Activated B cell treated with CpG ODN at 0.5 μM for 24 hours (primary cell): Measurements from ENCODE around the gene MED16. TPM values are rescaled to one million over a fixed set of nuclear protein-coding genes. Genes with fewer than 3 reads are reported as not detected.
"Not testable (repeated sequence)": the region's sequence is repeated elsewhere in the genome, so short reads cannot be mapped to it uniquely, and the experiment has no call there.

Source experiments
- ATAC-seq: fragments of 200-7000 bp; cut with Tn5 transposase; one replicate; pipeline ENCODE4 v1.10.0; 2021; ENCODE audit warnings: low read depth, mild to moderate bottlenecking, moderate library complexity
- CTCF ChIA-PET: fragments of 350-600 bp; sonication (Branson Sonifier 250); formaldehyde crosslinking; loops from one replicate; lab custom pipeline; 2021; ENCODE audit warnings: antibody characterized with exemption; lab: Charles Lee
- POLR2A ChIA-PET: fragments of 350-600 bp; sonication (Branson Sonifier 250); formaldehyde crosslinking; loops from one replicate; lab custom pipeline; 2021; ENCODE audit warnings: antibody characterized with exemption; lab: Charles Lee
- DNase-seq: peaks from one replicate; pipeline ENCODE4 v3.0.0; 2022
- H3K27ac Mint-ChIP-seq: one replicate; pipeline ENCODE4 v1.8.0; 2020; ENCODE audit warnings: mixed read lengths
- H3K27me3 Mint-ChIP-seq: one replicate; pipeline ENCODE4 v1.8.0; 2021; ENCODE audit warnings: mixed read lengths
- H3K36me3 Mint-ChIP-seq: one replicate; pipeline ENCODE4 v1.8.0; 2021; ENCODE audit warnings: low read depth, mixed read lengths
- H3K4me1 Mint-ChIP-seq: one replicate; pipeline ENCODE4 v1.8.0; 2021; ENCODE audit warnings: mixed read lengths
- H3K4me3 Mint-ChIP-seq: one replicate; pipeline ENCODE4 v1.8.0; 2020; ENCODE audit warnings: mild to moderate bottlenecking, mixed read lengths
- H3K9me3 Mint-ChIP-seq: one replicate; pipeline ENCODE4 v1.8.0; 2020; ENCODE audit warnings: mixed read lengths
- intact Hi-C: fragments of 100-400 bp; cut with micrococcal nuclease; formaldehyde crosslinking; loops from one replicate; pipeline ENCODE4 v1.15.1; 2024
- total RNA-seq: library from RNA; stranded (reverse); gene quantifications from 2 replicates; pipeline ENCODE4 v1.2.3, GENCODE V29; 2022
- TF ChIP-seq, protein P1 (sequence below): fragments of 200-600 bp; IDR thresholded peaks from one replicate; pipeline ENCODE4 v1.8.0; 2022; ENCODE audit warnings: antibody characterized with exemption, mild to moderate bottlenecking

Gene MED16
- total RNA-seq, 1 donor from 2014 or later: 79.3 TPM

DNA sequence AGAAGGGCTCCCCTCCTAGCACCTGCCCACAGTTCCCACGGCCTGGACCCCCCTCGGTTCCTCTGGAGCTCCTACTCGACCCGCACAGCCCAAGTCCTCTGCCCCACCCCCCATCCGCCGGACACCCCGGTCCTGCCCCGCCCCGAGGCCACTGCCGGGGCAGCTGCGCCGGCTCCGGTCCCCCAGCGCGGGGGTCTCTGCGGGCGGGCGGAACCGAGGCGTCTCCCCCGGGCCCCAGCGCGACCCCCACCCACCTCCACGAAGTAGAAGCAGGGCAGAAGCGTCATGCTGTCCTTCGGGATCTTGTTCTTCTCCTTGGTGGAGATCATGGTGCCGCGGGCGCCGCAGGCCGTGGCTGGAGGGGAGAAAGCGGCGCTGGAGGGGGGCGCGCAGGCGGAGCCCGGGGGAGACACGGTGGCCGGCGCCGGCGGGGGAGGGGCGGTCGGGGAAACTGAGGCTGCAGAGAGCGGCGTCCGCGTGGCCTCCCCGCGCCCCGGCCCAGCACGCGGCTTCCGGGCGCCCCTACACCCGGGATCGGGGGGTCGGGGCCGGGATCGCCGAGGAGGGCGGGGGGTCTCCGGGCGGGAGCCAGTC is 71.7 kb downstream of the MED16 start:
- POLR2A ChIA-PET: no interaction called here
- H3K27me3 Mint-ChIP-seq: peaks cover 11% of the 10 kb centered on the region
- no peak overlapping the region for H3K4me3 Mint-ChIP-seq
- H3K27ac Mint-ChIP-seq: no peak overlapping the region
- ATAC-seq (no peak), DNase-seq (no peak)
- CTCF ChIA-PET: no interaction called here
- TF ChIP-seq, protein P1, sequence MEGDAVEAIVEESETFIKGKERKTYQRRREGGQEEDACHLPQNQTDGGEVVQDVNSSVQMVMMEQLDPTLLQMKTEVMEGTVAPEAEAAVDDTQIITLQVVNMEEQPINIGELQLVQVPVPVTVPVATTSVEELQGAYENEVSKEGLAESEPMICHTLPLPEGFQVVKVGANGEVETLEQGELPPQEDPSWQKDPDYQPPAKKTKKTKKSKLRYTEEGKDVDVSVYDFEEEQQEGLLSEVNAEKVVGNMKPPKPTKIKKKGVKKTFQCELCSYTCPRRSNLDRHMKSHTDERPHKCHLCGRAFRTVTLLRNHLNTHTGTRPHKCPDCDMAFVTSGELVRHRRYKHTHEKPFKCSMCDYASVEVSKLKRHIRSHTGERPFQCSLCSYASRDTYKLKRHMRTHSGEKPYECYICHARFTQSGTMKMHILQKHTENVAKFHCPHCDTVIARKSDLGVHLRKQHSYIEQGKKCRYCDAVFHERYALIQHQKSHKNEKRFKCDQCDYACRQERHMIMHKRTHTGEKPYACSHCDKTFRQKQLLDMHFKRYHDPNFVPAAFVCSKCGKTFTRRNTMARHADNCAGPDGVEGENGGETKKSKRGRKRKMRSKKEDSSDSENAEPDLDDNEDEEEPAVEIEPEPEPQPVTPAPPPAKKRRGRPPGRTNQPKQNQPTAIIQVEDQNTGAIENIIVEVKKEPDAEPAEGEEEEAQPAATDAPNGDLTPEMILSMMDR: no peak
- intact Hi-C loops: no loop called here
- H3K4me1 Mint-ChIP-seq: no peaks in the 10 kb centered on the region
- peaks cover 4% of the 10 kb centered on the region for H3K9me3 Mint-ChIP-seq
- H3K36me3 Mint-ChIP-seq: peaks cover 3% of the 10 kb centered on the region

DNA sequence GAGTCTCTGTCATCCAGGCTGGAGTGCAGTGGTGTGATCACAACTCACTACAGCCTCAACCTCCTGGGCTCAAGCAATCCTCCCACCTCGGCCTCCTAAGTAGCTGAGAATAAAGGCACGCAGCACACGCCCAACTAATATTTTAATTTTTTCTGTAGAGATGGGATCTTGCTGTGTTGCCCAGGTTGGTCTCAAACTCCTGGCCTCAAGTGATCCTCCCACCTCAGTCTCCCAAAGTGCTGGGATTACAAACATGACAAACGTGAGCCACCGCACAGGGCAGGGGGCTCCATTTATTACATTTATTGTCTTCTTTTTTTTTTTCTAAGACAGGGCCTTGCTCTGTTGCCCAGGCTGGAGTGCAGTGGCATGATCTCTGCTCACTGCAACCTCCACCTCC is 72.8 kb downstream of the MED16 start:
- H3K9me3 Mint-ChIP-seq, H3K4me3 Mint-ChIP-seq, intact Hi-C loops, H3K36me3 Mint-ChIP-seq, CTCF ChIA-PET, DNase-seq, POLR2A ChIA-PET, ATAC-seq, H3K27ac Mint-ChIP-seq, H3K4me1 Mint-ChIP-seq: not testable (repeated sequence)
- H3K27me3 Mint-ChIP-seq: peaks cover 11% of the 10 kb centered on the region

Other genes with a start within 250 kb of the MED16 start
- 75.9 and 82.7 TPM in 2 replicates for gene RNF126, start 230.0 kb downstream of the MED16 start, total RNA-seq
- 2.1 and 2.2 TPM in 2 replicates for gene FSTL3, start 216.8 kb downstream of the MED16 start, total RNA-seq
- gene PRSS57, start 197.7 kb downstream of the MED16 start, total RNA-seq: not detected in 2 replicates
- gene PALM, start 184.3 kb downstream of the MED16 start, total RNA-seq: not detected in 2 replicates
- not detected in 2 replicates for gene MISP, start 142.1 kb downstream of the MED16 start, total RNA-seq
- 404 and 417 TPM in 2 replicates for gene PTBP1, start 95.7 kb downstream of the MED16 start, total RNA-seq
- not detected in 2 replicates for gene PLPPR3, start 71.2 kb downstream of the MED16 start, total RNA-seq
- 0.20 and 1.3 TPM in 2 replicates for gene AZU1, start 65.3 kb downstream of the MED16 start, total RNA-seq
- not detected in 2 replicates for gene PRTN3, start 52.2 kb downstream of the MED16 start, total RNA-seq
- not detected in 2 replicates for gene ELANE, start 40.9 kb downstream of the MED16 start, total RNA-seq
- gene CFD, start 33.5 kb downstream of the MED16 start, total RNA-seq: 0.54 TPM in 1 of 2 replicates, not detected in the other
- not detected in 2 replicates for gene RNU6-9, start 297 bp upstream of the MED16 start, total RNA-seq
- 174 and 189 TPM in 2 replicates for gene R3HDM4, start 20.0 kb upstream of the MED16 start, total RNA-seq
- 0.49 TPM in 2 replicates for gene KISS1R, start 24.1 kb upstream of the MED16 start, total RNA-seq
- gene ARID3A, start 32.8 kb upstream of the MED16 start, total RNA-seq: 67.7 and 74.9 TPM in 2 replicates
- 66.5 and 84.7 TPM in 2 replicates for gene WDR18, start 91.2 kb upstream of the MED16 start, total RNA-seq
- 0.11 TPM in 1 of 2 replicates, not detected in the other for gene GRIN3B, start 107.2 kb upstream of the MED16 start, total RNA-seq
- gene TMEM259, start 127.9 kb upstream of the MED16 start, total RNA-seq: 223 and 257 TPM in 2 replicates
- not detected in 2 replicates for gene RNU6-2, start 128.3 kb upstream of the MED16 start, total RNA-seq
- gene CNN2, start 133.4 kb upstream of the MED16 start, total RNA-seq: 352 and 371 TPM in 2 replicates
- 164 and 188 TPM in 2 replicates for gene ABCA7, start 146.9 kb upstream of the MED16 start, total RNA-seq
- gene ARHGAP45, start 174.0 kb upstream of the MED16 start, total RNA-seq: 266 and 312 TPM in 2 replicates
- 173 and 184 TPM in 2 replicates for gene POLR2E, start 202.2 kb upstream of the MED16 start, total RNA-seq
- gene GPX4, start 210.8 kb upstream of the MED16 start, total RNA-seq: 213 and 218 TPM in 2 replicates